Keratinocyte (primary cell): ENCODE results near the gene E2F1. TPM values are rescaled to one million over a fixed set of nuclear protein-coding genes. Genes with fewer than 3 reads are reported as not detected.

Source experiments
- DNase-seq: peaks from one replicate; pipeline ENCODE4 v3.0.0-alpha.2; 2011; ENCODE audit warnings: low read depth, missing footprints, low spot score
- FAIRE-seq: peaks from 2 replicates; lab custom pipeline; 2011; peaks lifted over from hg19 to GRCh38; lab: Jason Lieb, UNC
- H2AFZ ChIP-seq: 2 replicates; pipeline ENCODE4 v1.6.0; 2012; ENCODE audit warnings: low read length, control low read depth, inconsistent platforms; ENCODE audit not compliant: control insufficient read depth
- H3K27ac ChIP-seq: 2 replicates; pipeline ENCODE4 v1.5.1; 2011; ENCODE audit warnings: low read length; ENCODE audit not compliant: control insufficient read depth, insufficient read depth
- H3K27me3 ChIP-seq: 3 replicates; pipeline ENCODE4 v1.6.0; 2011; ENCODE audit warnings: low read length; ENCODE audit not compliant: control insufficient read depth, insufficient read depth; ENCODE audit errors: extremely low read depth
- H3K36me3 ChIP-seq, 2 experiments: 2 replicates in 1 of 2; 3 replicates in 1 of 2; pipeline ENCODE4 v1.5.1; 2011; ENCODE audit warnings: low read length in 2 of 2, mild to moderate bottlenecking in 1 of 2; ENCODE audit not compliant: control insufficient read depth in 2 of 2, insufficient read depth in 2 of 2; ENCODE audit errors: extremely low read depth in 1 of 2
- H3K4me1 ChIP-seq: 3 replicates; pipeline ENCODE4 v1.5.1; 2011; ENCODE audit warnings: low read length; ENCODE audit not compliant: control insufficient read depth, insufficient read depth; ENCODE audit errors: extremely low read depth
- H3K4me2 ChIP-seq: 3 replicates; pipeline ENCODE4 v1.6.0; 2011; ENCODE audit warnings: low read depth, low read length; ENCODE audit not compliant: control insufficient read depth, insufficient read depth; ENCODE audit errors: extremely low read depth
- H3K4me3 ChIP-seq, 3 experiments: fragments of 200-600 bp in 1 of 3; sonication (generic) in 1 of 3; 2 replicates in 2 of 3; 3 replicates in 1 of 3; pipeline ENCODE4 v1.5.1; 2011 to 2016; ENCODE audit warnings: low read length in 3 of 3, mild to moderate bottlenecking in 3 of 3, control low read depth in 2 of 3, inconsistent platforms in 1 of 3, low read depth in 1 of 3, mixed read lengths in 1 of 3, mixed run types in 1 of 3, moderate library complexity in 1 of 3; ENCODE audit not compliant: control insufficient read depth in 2 of 3, insufficient read depth in 2 of 3; ENCODE audit errors: extremely low read depth in 1 of 3
- H3K79me2 ChIP-seq: 2 replicates; pipeline ENCODE4 v1.6.0; 2012; ENCODE audit warnings: low read length; ENCODE audit not compliant: control insufficient read depth, insufficient read depth
- H3K9ac ChIP-seq: 3 replicates; pipeline ENCODE4 v1.6.0; 2011; ENCODE audit warnings: low read length; ENCODE audit not compliant: control insufficient read depth, insufficient read depth; ENCODE audit errors: extremely low read depth
- H3K9me1 ChIP-seq: 3 replicates; pipeline ENCODE4 v1.6.0; 2011; ENCODE audit warnings: low read length; ENCODE audit not compliant: control insufficient read depth, insufficient read depth; ENCODE audit errors: extremely low read depth
- H3K9me3 ChIP-seq: 2 replicates; pipeline ENCODE4 v1.5.1; 2012; ENCODE audit warnings: low read depth, low read length; ENCODE audit not compliant: control insufficient read depth
- H4K20me1 ChIP-seq: 3 replicates; pipeline ENCODE4 v1.6.0; 2011; ENCODE audit warnings: low read length; ENCODE audit not compliant: control insufficient read depth, insufficient read depth; ENCODE audit errors: extremely low read depth
- CTCF ChIP-seq, 3 experiments: IDR thresholded peaks in 1 of 3; conservative IDR thresholded peaks in 1 of 3; optimal IDR thresholded peaks in 1 of 3; 2 replicates in 2 of 3; 3 replicates in 1 of 3; pipeline versions ENCODE3 to v1.5.1; 2011; ENCODE audit warnings: low read length in 3 of 3, mild to moderate bottlenecking in 3 of 3, moderate library complexity in 2 of 3, control low read depth in 1 of 3, inconsistent platforms in 1 of 3; ENCODE audit not compliant: insufficient read depth in 2 of 3; ENCODE audit errors: extremely low read depth in 1 of 3
- EZH2 ChIP-seq: IDR thresholded peaks from one replicate; pipeline ENCODE4 v1.6.1; 2012; ENCODE audit warnings: inconsistent platforms, mild to moderate bottlenecking, low read length, moderate library complexity
- dilution Hi-C: fragments of 300-500 bp; cut with MboI; formaldehyde crosslinking; loops from one replicate; pipeline ENCODE4 v1.7.0; 2020; ENCODE audit warnings: low sequenced_read_pairs; ENCODE audit not compliant: extremely low pct_ligation_motif_present
- polyA plus RNA-seq, 5 experiments: library from polyadenylated mRNA; depleted of rRNA in 3 of 5; stranded (reverse) in 3 of 5; stranded (forward) in 1 of 5; unstranded in 1 of 5; fragments of >200 nt; gene quantifications; 1 replicate in 1 of 5; 2 replicates in 3 of 5; 3 replicates in 1 of 5; pipeline versions ENCODE4 v1.2.1 to v1.2.3, GENCODE V29; 2011 to 2012; ENCODE audit warnings: missing spikeins in 2 of 5, low read depth in 1 of 5, low replicate concordance in 1 of 5

Gene E2F1
- polyA plus RNA-seq, 1 donor (not counting 4 experiments of a cell fraction or from before 2014, with no cell fraction given) = 2.8 TPM

- Histone ChIP-seq H3K4me3 (no peak overlapping the region), H3K27ac (no peak overlapping the region), H4K20me1 (no peaks in the 10 kb centered on the region), H3K9me1 (no peaks in the 10 kb centered on the region), H2AFZ (no peak overlapping the region), H3K4me1 (no peaks in the 10 kb centered on the region), H3K36me3 (peaks cover 0 to 5% of the 10 kb centered on the region in 2 experiments), H3K27me3 (no peaks in the 10 kb centered on the region), H3K4me2 (no peak overlapping the region), H3K9me3 (no peaks in the 10 kb centered on the region), H3K9ac (no peak overlapping the region), H3K79me2 (no peaks in the 10 kb centered on the region)
- no peak for FAIRE-seq
- DNase-seq = no peak
- dilution Hi-C loops = no loop called here
- no peak for TF ChIP-seq CTCF (optimal IDR thresholded peaks at IDR 0.05 in 1 of 3, IDR thresholded peaks at IDR 0.05 in 1 of 3, conservative IDR thresholded peaks at IDR 0.05 in 1 of 3; ENCODE audit: extremely low read depth in 1 of 3, insufficient read depth in 2 of 3, low read length in 3 of 3)
- no peak for TF ChIP-seq EZH2
Measured at GRCh38 chr20:33703498-33704137, 17.4 kb upstream of the E2F1 start.

- H3K9me1 ChIP-seq = no peaks in the 10 kb centered on the region
- no peak overlapping the region for H3K27ac ChIP-seq
- no peak overlapping the region for H3K4me2 ChIP-seq
- H3K9me3 ChIP-seq = no peaks in the 10 kb centered on the region
- H3K4me1 ChIP-seq = no peaks in the 10 kb centered on the region
- dilution Hi-C loops = no loop called here
- H3K9ac ChIP-seq = no peak overlapping the region
- no peaks in the 10 kb centered on the region for H3K79me2 ChIP-seq
- no peak overlapping the region for H3K4me3 ChIP-seq
- FAIRE-seq (no peak), DNase-seq (no peak)
- no peaks in the 10 kb centered on the region for H3K27me3 ChIP-seq
- TF ChIP-seq CTCF (optimal IDR thresholded peaks at IDR 0.05 in 1 of 3, IDR thresholded peaks at IDR 0.05 in 1 of 3, conservative IDR thresholded peaks at IDR 0.05 in 1 of 3; ENCODE audit: extremely low read depth in 1 of 3, insufficient read depth in 2 of 3, low read length in 3 of 3) (no peak), EZH2 (no peak)
- peaks cover 0 to 5% of the 10 kb centered on the region in 2 experiments for H3K36me3 ChIP-seq
- no peaks in the 10 kb centered on the region for H4K20me1 ChIP-seq
- H2AFZ ChIP-seq = no peak overlapping the region
Measured at GRCh38 chr20:33702861-33703260, 16.7 kb upstream of the E2F1 start.
